Measurements from ENCODE around the gene ATP1A4.
"Not testable (repeated sequence)": the region's sequence is repeated elsewhere in the genome, so short reads cannot be mapped to it uniquely, and the experiment has no call there.

Gene ATP1A4

DNA sequence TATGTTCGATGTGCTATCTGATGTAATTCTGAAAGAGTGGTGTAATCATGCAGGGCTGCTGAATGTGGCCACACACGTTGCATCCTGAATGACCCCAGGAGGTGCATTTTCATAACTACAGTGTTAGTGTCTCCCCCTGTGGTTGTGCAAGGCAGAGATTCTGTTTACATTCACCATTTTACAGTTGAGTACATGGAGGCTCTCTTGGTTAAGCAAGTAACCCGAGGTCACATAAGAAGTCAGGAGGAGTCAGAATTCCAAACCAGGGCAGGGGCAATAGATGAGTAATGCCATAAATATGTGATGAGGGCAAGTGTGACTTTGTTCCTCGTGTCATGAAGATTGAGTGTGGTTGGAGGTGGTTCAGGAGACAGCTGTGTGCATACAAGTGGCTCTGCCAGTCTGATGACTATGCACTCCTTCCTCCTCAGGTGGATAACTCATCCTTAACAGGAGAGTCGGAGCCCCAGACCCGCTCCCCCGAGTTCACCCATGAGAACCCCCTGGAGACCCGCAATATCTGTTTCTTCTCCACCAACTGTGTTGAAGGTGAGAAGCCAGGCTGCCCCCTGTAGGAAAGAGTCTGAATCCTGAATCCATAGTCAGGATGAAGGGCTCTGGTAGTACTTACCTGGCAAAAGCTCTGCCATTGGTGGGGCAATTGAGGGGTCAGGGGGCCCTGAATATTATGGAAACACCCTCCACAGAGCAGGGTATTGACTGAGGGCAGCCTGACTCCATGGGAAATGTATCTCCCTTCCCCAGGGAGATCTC lies 26.5 kb upstream of the ATP1A4 start:
- no peak for DNase-seq

DNA sequence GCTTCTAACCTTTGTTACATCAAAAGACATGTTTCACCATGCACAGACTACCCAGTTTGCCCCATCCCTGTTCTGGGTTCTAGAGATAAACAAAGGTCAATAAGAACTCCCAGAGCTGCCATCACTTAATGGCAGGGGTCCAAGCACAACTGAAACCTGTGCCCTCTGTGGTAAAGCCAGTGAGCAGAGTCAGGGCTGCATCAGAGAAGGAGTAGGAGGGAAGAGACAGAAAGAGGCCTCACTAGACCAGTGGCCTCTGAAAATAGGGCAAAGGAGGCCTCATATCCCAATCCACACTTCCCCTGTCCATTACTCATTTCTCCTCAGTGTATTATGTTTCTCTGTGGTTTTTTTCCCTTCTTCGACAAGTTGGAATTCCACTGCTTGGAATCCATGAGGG lies 25.7 kb upstream of the ATP1A4 start:
- no peak for DNase-seq

DNA sequence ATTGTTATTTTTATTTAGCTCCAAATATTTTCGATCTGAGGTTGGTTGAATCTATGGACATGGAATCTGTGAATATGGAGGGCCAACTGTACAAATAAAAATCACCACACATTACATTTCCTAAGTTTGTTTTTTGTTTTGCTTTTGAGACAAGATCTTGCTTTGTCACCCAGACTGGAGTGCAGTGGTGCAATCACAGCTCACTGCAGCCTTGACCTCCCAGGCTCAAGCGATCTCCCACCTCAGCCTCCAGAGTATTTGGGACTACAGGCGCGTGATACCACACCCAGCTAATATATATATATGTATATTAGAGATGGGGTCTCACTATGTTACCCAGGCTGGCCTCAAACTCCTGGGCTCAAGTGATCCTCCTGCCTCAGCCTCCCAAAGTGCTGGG lies 25.1 kb upstream of the ATP1A4 start:
- DNase-seq: not testable (repeated sequence)

DNA sequence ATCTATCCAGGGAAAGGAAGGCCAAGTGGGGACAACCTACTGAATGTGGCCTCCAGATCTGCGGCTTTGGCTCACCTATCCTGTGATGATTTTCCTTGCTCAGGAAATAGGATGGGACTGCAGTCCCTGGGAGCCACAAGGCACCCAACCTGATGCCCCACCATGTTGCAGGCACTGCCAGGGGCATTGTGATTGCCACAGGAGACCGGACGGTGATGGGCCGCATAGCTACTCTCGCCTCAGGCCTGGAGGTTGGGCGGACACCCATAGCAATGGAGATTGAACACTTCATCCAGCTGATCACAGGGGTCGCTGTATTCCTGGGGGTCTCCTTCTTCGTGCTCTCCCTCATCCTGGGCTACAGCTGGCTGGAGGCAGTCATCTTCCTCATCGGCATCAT lies 24.0 kb upstream of the ATP1A4 start:
- DNase-seq: no peak

DNA sequence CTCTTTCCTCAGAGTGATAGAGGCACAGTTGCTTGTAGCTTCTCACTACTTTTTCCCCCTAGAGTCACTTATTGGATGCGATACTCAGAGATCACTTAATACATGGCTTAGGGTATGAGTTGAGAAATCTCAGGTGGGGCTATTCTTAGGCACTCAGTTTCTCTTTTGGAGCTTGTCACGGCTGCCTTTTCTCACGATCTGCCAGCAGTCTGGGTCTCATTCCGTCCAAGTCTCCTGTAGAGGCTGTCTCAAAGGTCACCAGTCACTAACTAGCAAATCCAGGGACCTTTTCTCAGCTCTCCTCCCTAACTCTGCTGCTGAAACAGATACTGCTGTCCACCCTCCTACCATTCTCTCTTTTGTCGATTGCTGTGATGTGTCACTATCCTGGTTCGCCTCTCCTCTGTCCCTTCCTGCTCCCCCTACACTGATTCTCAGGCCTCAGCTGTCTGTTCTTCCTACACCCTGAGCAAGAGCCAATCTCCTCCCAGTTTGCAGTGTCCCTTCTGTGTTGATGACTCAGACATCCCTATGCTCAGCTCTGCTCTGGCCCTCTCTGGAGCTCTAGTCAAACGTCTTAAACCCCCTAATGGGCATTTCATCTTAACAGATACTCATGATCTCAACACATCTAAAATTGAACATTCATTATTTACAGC lies 23.4 kb upstream of the ATP1A4 start:
- no peak for DNase-seq

DNA sequence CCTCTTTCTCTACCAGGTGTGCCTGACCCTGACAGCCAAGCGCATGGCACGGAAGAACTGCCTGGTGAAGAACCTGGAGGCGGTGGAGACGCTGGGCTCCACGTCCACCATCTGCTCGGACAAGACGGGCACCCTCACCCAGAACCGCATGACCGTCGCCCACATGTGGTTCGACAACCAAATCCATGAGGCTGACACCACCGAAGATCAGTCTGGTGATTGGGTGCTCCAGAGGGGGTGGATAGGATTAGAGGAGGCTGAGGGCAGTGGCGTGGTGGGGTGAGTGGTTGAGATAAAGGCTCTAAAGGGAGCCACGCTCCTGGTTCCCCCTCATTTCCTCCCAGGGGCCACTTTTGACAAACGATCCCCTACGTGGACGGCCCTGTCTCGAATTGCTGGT lies 22.8 kb upstream of the ATP1A4 start:
- no peak for DNase-seq

DNA sequence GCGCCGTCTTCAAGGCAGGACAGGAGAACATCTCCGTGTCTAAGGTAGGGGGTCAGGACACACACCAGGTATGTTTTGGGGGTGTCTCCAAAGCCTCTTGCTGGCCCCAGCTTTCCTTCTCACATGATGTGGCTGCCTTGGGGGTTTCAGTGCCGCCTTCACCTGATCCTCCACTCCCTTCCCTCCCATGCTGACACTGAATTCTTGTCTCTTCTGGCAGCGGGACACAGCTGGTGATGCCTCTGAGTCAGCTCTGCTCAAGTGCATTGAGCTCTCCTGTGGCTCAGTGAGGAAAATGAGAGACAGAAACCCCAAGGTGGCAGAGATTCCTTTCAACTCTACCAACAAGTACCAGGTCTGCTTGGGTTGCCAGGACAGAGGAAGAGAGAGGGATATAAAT lies 22.4 kb upstream of the ATP1A4 start:
- no peak for DNase-seq

DNA sequence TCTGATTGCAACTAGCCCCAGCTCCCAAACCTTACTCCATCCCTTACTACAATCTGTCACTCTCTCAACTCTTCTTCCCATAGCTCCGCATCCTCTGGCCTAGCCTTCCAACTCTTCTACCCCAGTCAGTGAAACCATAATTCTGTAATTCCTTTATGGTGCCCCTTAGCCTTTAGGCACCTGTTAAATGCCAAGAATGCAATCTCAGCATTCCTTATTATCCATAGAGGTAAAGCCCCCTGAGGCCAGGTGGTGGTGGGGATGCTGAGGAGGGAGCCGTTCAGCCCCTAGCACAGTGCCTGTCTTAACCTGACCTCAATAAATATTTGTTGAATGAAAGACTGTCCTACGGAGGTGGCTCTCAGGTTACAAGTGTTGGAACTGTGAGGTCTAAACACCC lies 21.8 kb upstream of the ATP1A4 start:
- no peak for DNase-seq

DNA sequence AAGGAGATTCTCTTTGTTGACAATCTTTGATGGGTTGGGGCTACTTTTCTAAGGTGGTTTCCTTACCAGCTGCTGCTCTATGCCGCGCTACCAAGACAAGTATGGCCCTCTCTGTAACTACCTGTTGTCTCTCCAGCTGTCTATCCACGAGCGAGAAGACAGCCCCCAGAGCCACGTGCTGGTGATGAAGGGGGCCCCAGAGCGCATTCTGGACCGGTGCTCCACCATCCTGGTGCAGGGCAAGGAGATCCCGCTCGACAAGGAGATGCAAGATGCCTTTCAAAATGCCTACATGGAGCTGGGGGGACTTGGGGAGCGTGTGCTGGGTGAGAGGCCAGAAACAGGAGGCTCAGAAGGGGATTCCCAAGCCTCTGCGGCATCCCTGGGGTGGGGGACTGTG lies 21.4 kb upstream of the ATP1A4 start:
- DNase-seq: no peak

DNA sequence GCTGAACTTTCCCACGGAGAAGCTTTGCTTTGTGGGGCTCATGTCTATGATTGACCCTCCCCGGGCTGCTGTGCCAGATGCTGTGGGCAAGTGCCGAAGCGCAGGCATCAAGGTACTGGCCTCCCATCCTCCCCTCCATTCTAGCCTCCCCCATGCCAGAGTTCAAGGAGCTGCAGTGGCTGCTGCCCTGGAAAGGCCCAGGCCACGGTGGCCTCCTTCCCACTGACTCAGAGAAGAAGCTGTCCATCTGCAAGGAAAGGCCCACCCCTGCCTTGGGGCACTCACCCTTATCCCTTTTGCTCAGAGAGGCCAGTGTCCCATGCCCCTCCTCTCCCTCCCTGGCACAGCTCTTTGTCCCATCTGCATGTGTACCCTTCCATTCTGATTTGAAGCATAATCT lies 20.9 kb upstream of the ATP1A4 start:
- DNase-seq: no peak

DNA sequence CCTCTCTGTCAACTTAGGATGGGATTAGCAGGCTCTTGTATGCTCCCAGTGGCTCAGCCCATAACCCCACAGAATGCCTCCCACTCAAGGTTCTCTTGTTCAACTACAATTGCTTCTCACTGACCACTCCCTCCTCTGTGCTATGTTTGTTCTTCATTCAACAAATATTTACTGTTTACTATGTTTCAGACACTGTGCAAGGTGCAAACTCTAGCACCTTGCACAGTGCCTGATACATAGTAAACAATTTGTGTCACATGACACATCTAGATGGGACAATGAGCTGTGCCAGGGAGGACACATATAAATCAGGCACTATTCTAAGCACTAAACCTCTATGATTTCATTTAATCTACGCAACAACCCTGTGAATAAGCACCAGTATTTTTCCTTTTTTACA lies 20.5 kb upstream of the ATP1A4 start:
- DNase-seq: no peak

DNA sequence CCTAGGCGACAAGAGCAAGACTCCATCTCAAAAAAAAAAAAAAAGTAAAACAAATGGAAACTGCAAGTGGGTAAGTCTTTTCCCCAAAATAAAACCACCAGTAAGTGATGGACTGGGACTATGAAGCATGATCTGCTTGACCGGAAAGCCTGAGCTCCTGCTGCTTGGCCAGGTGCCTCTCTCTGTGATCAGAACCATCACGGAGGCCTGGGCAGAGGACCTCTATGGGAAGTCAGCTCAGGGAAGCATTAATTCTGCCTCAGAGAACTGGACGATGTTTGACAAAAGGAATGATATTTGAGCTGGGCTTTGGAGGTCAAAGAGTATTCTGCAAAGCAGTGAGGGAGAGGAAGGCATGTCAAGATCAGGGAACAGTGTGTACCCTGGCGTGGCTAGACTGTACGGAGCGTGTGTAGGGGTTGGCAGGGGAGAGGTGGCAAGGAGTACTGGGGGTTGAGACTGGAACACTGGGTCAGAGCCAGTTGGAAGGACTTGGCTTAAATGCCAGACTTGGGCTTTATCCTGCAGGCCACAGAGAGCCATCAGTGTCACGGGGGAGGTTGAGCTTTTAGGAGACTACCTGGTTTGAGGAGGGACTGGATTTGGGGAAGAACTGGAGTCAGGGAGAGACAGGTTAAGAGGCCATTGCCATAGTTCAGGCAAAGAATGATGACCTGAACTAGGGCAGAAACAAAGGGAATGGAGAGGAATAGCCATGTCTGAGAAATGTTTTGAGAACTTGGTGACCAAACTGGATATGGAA lies 19.4 kb upstream of the ATP1A4 start:
- DNase-seq: no peak

DNA sequence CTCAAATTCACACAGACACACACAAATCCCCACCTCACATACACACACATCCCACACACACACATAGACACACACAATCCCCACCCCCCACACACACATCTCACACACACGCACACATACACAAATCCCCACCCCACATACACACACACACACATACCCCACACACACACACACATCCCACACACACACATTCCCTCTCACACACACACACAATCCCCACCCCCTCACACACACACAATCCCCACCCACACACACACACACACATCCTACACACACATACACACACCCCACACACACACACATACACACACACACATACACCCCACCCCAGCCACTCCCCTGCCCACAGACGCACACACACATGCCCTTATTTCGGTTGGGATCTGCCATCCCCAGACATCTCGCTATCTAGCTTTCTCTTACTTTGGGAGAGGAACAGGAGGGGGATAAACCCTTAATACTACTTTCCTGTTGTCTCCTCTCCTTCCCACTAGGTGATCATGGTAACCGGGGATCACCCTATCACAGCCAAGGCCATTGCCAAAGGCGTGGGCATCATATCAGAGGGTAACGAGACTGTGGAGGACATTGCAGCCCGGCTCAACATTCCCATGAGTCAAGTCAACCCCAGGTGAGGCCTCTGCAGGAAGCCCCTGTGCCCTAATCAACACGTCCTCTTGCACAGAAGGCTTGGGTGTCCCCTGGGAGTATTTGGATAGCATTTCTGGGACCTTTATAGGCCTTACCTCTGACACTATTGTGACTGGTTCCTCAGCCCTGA lies 17.2 kb upstream of the ATP1A4 start:
- no peak for DNase-seq

DNA sequence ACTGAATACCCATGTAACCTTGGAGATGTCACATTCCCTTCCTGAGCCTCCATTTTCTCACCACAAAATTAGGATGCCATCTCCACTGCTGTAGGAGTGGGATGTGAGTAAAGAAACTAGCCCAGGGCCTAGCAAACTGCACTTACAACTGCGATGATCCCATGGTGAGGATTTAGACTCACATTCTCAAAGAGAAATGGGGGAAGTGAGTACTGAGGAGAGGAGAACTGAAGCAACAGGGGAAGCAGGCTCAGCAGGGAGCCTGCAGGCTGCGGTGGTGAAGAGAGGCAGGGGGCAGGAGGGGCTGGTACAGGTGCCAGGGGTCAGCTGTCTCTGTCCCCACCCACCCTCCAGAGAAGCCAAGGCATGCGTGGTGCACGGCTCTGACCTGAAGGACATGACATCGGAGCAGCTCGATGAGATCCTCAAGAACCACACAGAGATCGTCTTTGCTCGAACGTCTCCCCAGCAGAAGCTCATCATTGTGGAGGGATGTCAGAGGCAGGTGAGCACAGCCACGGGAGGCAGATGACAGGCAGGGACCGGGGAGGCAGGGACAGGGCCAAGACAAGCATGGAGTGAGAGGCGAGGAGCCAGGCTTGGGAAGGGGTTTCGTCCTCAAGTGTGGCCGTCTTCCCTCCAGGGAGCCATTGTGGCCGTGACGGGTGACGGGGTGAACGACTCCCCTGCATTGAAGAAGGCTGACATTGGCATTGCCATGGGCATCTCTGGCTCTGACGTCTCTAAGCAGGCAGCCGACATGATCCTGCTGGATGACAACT lies 16.4 kb upstream of the ATP1A4 start:
- no peak for DNase-seq

DNA sequence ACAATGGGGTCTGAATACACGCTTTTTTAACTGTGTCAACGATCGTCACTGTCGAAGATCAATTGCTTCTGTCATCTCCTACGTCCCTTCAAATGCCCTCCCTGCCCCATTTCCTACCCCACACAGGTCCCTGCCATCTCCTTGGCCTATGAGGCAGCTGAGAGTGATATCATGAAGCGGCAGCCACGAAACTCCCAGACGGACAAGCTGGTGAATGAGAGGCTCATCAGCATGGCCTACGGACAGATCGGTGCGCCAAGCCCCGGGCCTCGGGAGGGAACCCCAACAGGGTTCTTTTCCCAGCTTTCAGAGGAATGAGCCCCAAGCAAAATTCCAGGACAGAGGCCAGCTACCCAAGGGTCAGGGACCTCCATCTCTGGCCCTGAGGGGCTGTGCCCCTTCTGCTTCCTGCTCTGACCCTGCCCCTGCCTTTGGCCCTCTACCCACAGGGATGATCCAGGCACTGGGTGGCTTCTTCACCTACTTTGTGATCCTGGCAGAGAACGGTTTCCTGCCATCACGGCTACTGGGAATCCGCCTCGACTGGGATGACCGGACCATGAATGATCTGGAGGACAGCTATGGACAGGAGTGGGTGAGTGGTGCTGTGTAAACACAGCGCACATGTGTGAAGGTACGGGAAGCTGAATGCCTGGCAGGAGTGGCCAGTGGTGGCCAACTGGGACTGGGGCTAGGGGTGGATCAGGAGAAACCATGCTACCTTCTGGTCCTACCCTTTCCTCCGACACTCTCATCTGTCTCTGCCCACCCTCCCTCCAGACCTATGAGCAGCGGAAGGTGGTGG lies 15.1 kb upstream of the ATP1A4 start:
- DNase-seq: no peak

DNA sequence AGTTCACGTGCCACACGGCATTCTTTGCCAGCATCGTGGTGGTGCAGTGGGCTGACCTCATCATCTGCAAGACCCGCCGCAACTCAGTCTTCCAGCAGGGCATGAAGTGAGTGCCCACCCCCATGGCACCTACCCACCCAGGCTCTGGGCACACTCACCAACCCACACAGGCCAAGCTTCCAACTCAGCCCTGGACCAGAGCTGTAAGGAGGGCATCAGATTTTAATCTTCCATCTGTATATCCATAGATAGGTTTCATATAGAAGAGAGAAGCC lies 14.5 kb upstream of the ATP1A4 start:
- DNase-seq: no peak

DNA sequence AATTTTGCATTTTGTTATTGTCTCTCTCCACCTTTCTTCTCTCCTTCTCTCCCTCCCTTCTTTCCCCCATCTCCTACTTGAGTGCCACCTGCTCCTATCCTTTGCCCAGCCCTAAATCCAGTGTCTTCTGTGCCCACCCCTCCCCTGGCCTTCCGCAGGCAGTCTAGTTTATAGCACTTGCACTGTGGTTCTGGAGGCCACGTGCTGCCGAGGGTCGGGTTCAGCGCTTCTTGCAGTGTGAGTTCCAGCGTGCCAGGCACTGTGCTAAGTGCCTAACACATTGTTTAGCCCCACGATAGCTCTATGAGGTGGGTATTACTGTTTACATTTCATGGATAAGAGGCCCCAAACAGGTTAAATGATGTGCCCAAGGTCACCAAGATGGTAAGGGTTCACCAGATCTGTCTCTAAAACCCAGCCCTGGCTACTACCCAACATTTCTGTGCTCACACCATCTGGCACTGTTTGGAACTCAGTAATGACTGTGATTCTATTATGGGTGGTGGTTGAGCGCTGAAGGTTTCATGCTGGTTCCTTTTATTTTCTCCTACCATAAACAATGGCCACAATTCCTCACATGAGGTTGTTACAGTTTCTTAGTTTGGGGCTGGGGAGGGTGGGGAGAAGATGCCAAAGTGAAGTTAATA lies 14.1 kb upstream of the ATP1A4 start:
- no peak for DNase-seq

DNA sequence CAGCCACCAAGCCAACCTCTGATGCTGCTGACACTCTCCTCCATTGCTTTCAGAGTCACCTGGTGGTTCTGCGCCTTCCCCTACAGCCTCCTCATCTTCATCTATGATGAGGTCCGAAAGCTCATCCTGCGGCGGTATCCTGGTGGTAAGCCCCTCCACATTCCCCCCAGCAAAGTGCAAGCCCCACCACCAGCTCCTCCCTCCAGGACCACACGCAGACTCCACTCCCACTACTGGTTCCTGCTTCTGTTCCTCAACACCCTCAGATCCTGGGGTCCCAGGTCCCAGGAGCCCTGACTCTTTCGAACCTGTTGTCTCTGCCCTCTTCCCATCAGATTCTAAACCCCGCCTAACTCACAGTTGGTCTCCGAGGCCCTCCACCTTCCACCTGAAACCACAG lies 11.6 kb upstream of the ATP1A4 start:
- no peak for DNase-seq

DNA sequence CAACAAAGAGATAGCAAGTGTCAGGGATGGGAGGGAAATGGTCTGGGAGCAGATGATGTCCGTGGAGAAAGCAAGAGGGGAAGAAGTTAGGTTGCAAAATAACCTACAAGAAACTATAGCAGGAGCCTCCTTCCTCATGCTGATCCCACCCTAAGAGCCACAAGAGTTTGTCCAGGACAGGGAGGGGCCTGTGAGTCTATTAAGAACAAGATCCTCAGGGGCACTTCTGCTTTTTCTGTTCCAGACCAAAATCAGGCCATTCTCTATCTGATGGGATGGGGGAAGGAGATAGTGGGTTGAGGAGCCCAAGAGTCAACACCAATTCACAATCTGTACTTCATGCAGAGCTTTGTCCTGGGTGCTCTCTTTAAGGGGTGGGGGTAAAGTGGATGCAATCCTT lies 7.7 kb upstream of the ATP1A4 start:
- DNase-seq: no peak

DNA sequence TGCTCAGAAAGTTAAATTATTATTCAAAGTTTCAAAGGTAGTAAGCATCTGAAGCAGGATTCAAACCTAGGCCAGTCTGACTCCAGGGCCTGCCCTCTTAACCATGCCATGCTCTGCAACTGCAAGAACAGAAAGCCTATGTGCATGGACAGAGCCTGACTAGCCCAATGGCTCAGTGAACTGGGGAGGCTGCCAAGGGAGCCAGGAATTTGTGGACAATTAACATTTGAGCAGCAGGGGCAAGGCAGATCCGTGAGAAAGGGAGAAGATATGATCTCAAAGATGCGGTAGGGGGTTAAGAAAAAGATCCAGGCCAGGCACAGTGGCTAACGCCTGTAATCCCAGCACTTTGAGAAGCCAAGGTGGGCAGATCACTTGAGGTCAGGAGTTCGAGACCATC lies 6.5 kb upstream of the ATP1A4 start:
- no peak for DNase-seq

DNA sequence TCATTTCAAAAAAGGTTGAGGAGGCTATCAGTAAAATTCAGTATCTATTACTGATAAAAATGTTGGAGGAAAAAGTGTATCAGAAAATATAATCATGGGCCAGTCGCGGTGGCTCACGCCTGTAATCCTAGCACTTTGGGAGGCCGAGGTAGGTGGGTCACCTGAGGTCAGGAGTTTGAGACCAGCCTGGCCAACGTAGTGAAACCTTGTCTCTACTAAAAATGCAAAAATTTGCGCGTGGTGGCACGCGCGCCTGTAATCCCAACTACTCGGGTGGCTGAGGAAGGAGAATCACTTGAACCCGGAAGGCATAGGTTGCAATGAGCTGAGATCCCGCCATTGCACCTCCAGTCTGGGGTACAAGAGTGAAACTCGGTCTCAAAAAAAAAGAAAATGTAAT lies 5.3 kb upstream of the ATP1A4 start:
- no peak for DNase-seq

Data from NCI-H1092 treated with DMSO at 0.1 percent for 48 hours (cell line).